Measurements from ENCODE around the gene UBE2G1. TPM values are rescaled to one million over a fixed set of nuclear protein-coding genes. Genes with fewer than 3 reads are reported as not detected.

The UBE2G1 gene
- total and polyA plus RNA-seq, 7 donors = 54.6 to 239 (median 152) TPM

DNA sequence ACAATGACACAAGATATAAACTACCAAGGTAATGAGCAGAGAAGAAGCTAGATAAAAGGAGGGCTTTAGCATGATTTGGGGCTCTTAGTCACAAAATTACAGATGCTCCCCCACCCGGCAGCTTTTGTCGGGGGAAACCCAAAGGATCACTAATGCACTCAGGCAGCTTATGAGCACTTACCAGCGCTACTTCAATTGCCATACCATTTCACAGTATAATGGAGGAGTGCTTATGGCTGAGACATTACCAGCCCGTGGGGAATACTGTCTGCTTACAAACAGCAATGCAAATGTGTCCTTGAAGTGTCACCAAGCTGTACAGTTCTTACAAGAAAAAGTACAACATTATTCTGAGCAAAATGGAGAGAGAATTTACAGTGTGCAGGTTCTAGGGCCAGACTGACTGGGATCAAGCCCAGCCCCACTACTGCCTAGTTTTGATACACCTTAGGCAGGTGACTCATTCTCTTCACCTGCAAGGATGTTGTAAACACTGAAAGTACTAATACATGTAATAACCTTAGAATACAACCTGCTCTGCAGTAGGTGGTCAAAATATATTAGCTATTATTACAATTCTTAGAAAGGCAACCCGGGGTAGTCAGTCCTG lies 119.0 kb downstream of the UBE2G1 start:
- TF ChIP-seq, protein P1, sequence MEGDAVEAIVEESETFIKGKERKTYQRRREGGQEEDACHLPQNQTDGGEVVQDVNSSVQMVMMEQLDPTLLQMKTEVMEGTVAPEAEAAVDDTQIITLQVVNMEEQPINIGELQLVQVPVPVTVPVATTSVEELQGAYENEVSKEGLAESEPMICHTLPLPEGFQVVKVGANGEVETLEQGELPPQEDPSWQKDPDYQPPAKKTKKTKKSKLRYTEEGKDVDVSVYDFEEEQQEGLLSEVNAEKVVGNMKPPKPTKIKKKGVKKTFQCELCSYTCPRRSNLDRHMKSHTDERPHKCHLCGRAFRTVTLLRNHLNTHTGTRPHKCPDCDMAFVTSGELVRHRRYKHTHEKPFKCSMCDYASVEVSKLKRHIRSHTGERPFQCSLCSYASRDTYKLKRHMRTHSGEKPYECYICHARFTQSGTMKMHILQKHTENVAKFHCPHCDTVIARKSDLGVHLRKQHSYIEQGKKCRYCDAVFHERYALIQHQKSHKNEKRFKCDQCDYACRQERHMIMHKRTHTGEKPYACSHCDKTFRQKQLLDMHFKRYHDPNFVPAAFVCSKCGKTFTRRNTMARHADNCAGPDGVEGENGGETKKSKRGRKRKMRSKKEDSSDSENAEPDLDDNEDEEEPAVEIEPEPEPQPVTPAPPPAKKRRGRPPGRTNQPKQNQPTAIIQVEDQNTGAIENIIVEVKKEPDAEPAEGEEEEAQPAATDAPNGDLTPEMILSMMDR (IDR thresholded peaks at IDR 0.05) = no peak
- H3K4me1 ChIP-seq = peaks cover 51% of the 10 kb centered on the region
- intact Hi-C loops (cut with DNase I) = no loop called here

DNA sequence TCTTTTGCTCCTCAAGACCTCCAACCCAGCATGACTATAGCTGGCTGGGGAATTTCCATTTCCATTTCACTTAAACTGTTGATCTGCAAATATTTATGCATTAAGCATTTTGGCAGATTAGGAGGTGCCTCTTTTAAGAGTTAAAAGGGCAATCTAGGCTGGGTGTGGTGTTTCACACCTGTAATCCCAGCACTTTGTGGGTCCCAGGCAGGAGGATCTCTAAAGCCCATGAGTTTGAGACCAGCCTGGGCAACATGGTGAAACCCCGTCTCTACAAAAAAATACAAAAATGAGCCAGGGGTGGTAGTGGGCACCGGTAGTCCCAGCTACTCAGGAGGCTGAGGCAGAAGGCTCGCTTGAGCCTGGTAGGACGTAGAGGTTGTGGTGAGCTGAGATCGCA lies 119.8 kb downstream of the UBE2G1 start:
- intact Hi-C loops (cut with DNase I) = no loop called here
- Histone ChIP-seq H3K27ac (no peak overlapping the region), H3K4me3 (no peak overlapping the region), H3K27me3 (ENCODE audit: insufficient read depth in 3 of 3, low read length in 2 of 3) (no peaks in the 10 kb centered on the region), H3K36me3 (ENCODE audit: insufficient read depth in 1 of 2, low read depth in 1 of 2) (peaks cover 0 to 14% of the 10 kb centered on the region in 2 donors), H3K4me1 (peaks cover 51% of the 10 kb centered on the region), H3K9me3 (no peaks in the 10 kb centered on the region)
- no peak for DNase-seq
- 92 to 96% (median 93%) methylated on average over 5 of the region's 5 CpGs for WGBS, 3 donors
- no peak for ATAC-seq
- TF ChIP-seq, protein P1 (IDR thresholded peaks at IDR 0.05) = no peak

More for the DNA sequence above, 119.0 kb downstream of the UBE2G1 start:
- H3K27ac ChIP-seq = peak overlapping the region; percentile 72
- DNase-seq = no peak
- ATAC-seq = peak in 2 of 4 donors; percentile 12 to 24
- no peak overlapping the region for H3K4me3 ChIP-seq
- no peaks in the 10 kb centered on the region for H3K9me3 ChIP-seq
- H3K36me3 ChIP-seq (ENCODE audit: insufficient read depth in 1 of 2, low read depth in 1 of 2) = peaks cover 0 to 6% of the 10 kb centered on the region in 2 donors
- H3K27me3 ChIP-seq (ENCODE audit: insufficient read depth in 3 of 3, low read length in 2 of 3) = no peaks in the 10 kb centered on the region
- WGBS, 3 donors = 48 to 63% (median 55%) methylated on average over 5 of the region's 5 CpGs

DNA sequence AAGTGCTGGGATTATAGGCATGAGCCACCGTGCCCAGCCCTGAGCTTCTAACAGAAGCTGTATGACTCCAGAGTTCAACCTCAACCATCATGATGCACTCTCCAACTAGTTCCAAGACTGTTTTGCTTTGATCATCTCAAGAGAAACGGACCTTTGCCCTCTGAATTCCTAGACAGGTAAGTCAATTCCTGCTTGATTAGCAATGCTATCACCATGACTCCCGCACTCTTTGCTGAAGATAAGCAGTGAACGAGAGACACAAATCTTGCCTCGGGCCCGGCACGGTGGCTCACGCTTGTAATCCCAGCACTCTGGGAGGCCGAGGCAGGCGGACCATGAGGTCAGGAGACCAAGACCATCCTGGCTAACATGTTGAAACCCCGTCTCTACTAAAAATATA lies 124.9 kb downstream of the UBE2G1 start:
- H3K27me3 ChIP-seq (ENCODE audit: insufficient read depth in 3 of 3, low read length in 2 of 3) = no peaks in the 10 kb centered on the region
- no peak for ATAC-seq
- H3K4me1 ChIP-seq = peaks cover 7% of the 10 kb centered on the region
- H3K9me3 ChIP-seq = no peaks in the 10 kb centered on the region
- intact Hi-C loops (cut with DNase I) = no loop called here
- 94 to 97% (median 96%) methylated on average over 11 of the region's 11 CpGs for WGBS, 3 donors
- H3K27ac ChIP-seq = no peak overlapping the region
- H3K36me3 ChIP-seq (ENCODE audit: insufficient read depth in 1 of 2, low read depth in 1 of 2) = peaks cover 6 to 47% of the 10 kb centered on the region in 2 donors
- TF ChIP-seq, protein P1 (IDR thresholded peaks at IDR 0.05) = no peak
- no peak overlapping the region for H3K4me3 ChIP-seq
- no peak for DNase-seq

DNA sequence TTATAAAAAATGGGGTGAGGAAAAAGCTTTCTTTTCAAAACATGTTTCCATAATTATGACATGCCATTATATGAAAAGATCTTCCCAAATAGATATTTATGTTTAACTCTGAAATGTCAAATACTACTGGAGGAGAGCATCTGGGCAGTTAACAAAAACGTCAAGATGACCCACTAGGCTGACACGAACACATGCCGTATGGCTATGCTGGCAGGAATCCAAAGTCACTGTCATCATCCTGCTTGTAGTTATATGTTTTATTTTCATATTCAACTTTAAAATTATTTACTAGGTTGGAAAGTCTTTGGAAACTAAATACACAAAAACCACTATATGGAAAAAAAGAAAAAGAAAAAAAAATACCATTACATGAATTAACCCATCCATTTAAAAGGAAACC lies 130.0 kb downstream of the UBE2G1 start:
- ATAC-seq = no peak
- Histone ChIP-seq H3K27me3 (ENCODE audit: insufficient read depth in 3 of 3, low read length in 2 of 3) (no peaks in the 10 kb centered on the region), H3K27ac (peak overlapping the region; percentile 84), H3K36me3 (ENCODE audit: insufficient read depth in 1 of 2, low read depth in 1 of 2) (peaks cover 6 to 48% of the 10 kb centered on the region in 2 donors), H3K4me1 (peaks cover 51% of the 10 kb centered on the region), H3K4me3 (no peak overlapping the region), H3K9me3 (no peaks in the 10 kb centered on the region)
- 12 to 20% (median 14%) methylated on average over 3 of the region's 3 CpGs for WGBS, 3 donors
- intact Hi-C loops (cut with DNase I) = no loop called here
- DNase-seq = no peak
- TF ChIP-seq, protein P1 (IDR thresholded peaks at IDR 0.05) = no peak

Data from psoas muscle (tissue), 8 donors.